Neuron (in vitro differentiated cells): ENCODE results near the gene MIEF2.
"Not testable (repeated sequence)": the region's sequence is repeated elsewhere in the genome, so short reads cannot be mapped to it uniquely, and the experiment has no call there.

Experiments
- H2AFZ ChIP-seq: one replicate; pipeline ENCODE4 v1.6.1; 2013; ENCODE audit warnings: low read depth, mild to moderate bottlenecking, inconsistent platforms, low read length, moderate library complexity
- H3K27me3 ChIP-seq: one replicate; pipeline ENCODE4 v1.6.1; 2013; ENCODE audit warnings: low read length; ENCODE audit not compliant: insufficient read depth
- H3K36me3 ChIP-seq: one replicate; pipeline ENCODE4 v1.6.1; 2013; ENCODE audit warnings: low read length; ENCODE audit not compliant: insufficient read depth
- H3K4me1 ChIP-seq: one replicate; pipeline ENCODE4 v1.6.1; 2013; ENCODE audit warnings: low read length; ENCODE audit not compliant: insufficient read depth
- H3K4me3 ChIP-seq: 2 replicates; pipeline ENCODE4 v1.5.1; 2013; ENCODE audit warnings: mild to moderate bottlenecking, low read length, moderate library complexity
- H3K9me3 ChIP-seq: one replicate; pipeline ENCODE4 v1.6.1; 2013; ENCODE audit warnings: low read length

Gene MIEF2

GRCh38 chr17:18300725-18301480 is 40.4 kb downstream of the MIEF2 start:
- Histone ChIP-seq H2AFZ (no peak overlapping the region), H3K36me3 (peaks cover 70% of the 10 kb centered on the region), H3K9me3 (no peaks in the 10 kb centered on the region), H3K4me1 (no peaks in the 10 kb centered on the region), H3K27me3 (no peaks in the 10 kb centered on the region), H3K4me3 (no peak overlapping the region)

- not testable (repeated sequence) for H3K27me3 ChIP-seq, H2AFZ ChIP-seq, H3K4me1 ChIP-seq, H3K9me3 ChIP-seq, H3K4me3 ChIP-seq
- H3K36me3 ChIP-seq: peaks cover 81% of the 10 kb centered on the region
Measured at GRCh38 chr17:18303206-18303605, 42.7 kb downstream of the MIEF2 start.

- H3K36me3 ChIP-seq: peaks cover 66% of the 10 kb centered on the region
- H3K27me3 ChIP-seq: no peaks in the 10 kb centered on the region
- H3K9me3 ChIP-seq: peaks cover 2% of the 10 kb centered on the region
- H3K4me1 ChIP-seq: peaks cover 14% of the 10 kb centered on the region
- H3K4me3 ChIP-seq: no peak overlapping the region
- H2AFZ ChIP-seq: no peak overlapping the region
Measured at GRCh38 chr17:18309202-18309601, 48.7 kb downstream of the MIEF2 start.

GRCh38 chr17:18314059-18314730 is 53.7 kb downstream of the MIEF2 start:
- Histone ChIP-seq H3K4me1 (peaks cover 43% of the 10 kb centered on the region), H3K36me3 (peaks cover 40% of the 10 kb centered on the region), H3K4me3 (peak overlapping the region; percentile 62), H3K27me3 (no peaks in the 10 kb centered on the region), H2AFZ (peak overlapping the region; percentile 20), H3K9me3 (peaks cover 2% of the 10 kb centered on the region)

GRCh38 chr17:18314731-18315561 is 54.5 kb downstream of the MIEF2 start, which contains the start of the genes SMCR8 and TOP3A:
Gene SMCR8, plus strand, starts transcription at chr17:18315293. Its CDS starts 497 bp downstream, at chr17:18315790.
Gene TOP3A, minus strand, starts transcription at chr17:18314994. Its CDS starts 216 bp downstream, at chr17:18314778.
- peaks cover 38% of the 10 kb centered on the region for H3K36me3 ChIP-seq
- peaks cover 2% of the 10 kb centered on the region for H3K9me3 ChIP-seq
- H3K27me3 ChIP-seq: no peaks in the 10 kb centered on the region
- H3K4me3 ChIP-seq: peak within 1 kb of the TSS; percentile 62
- peaks cover 47% of the 10 kb centered on the region for H3K4me1 ChIP-seq
- H2AFZ ChIP-seq: peak within 1 kb of the TSS; percentile 69

GRCh38 chr17:18315562-18315922 is 55.1 kb downstream of the MIEF2 start:
- peak overlapping the region; percentile 69 for H2AFZ ChIP-seq
- peak overlapping the region; percentile 62 for H3K4me3 ChIP-seq
- peaks cover 49% of the 10 kb centered on the region for H3K4me1 ChIP-seq
- H3K36me3 ChIP-seq: peaks cover 35% of the 10 kb centered on the region
- no peaks in the 10 kb centered on the region for H3K27me3 ChIP-seq
- H3K9me3 ChIP-seq: no peaks in the 10 kb centered on the region

- Histone ChIP-seq H3K4me3 (peak overlapping the region; percentile 62), H2AFZ (no peak overlapping the region), H3K4me1 (peaks cover 49% of the 10 kb centered on the region), H3K27me3 (no peaks in the 10 kb centered on the region), H3K9me3 (no peaks in the 10 kb centered on the region), H3K36me3 (peaks cover 35% of the 10 kb centered on the region)
Measured at GRCh38 chr17:18315961-18316360, 55.5 kb downstream of the MIEF2 start.
